Measurements from ENCODE around the gene AFAP1L2.

Gene AFAP1L2

GRCh38 chr10:114391599-114391998 is 12.7 kb downstream of the AFAP1L2 start:
- no peak for DNase-seq (ENCODE audit: low read depth)
- TF ChIP-seq CTCF (IDR thresholded peaks at IDR 0.05; ENCODE audit: low read depth, low read length, missing control alignments), result no peak
- H3K4me3 ChIP-seq (ENCODE audit: low read depth, low read length), result no peak overlapping the region

- no peak overlapping the region for H3K4me3 ChIP-seq (ENCODE audit: low read depth, low read length)
- DNase-seq (ENCODE audit: low read depth), result no peak
- no peak for TF ChIP-seq CTCF (IDR thresholded peaks at IDR 0.05; ENCODE audit: low read depth, low read length, missing control alignments)
These were observed 14.9 kb downstream of the AFAP1L2 start for GRCh38 chr10:114389426-114389825.

GRCh38 chr10:114388275-114388674 is 16.0 kb downstream of the AFAP1L2 start:
- no peak for TF ChIP-seq CTCF (IDR thresholded peaks at IDR 0.05; ENCODE audit: low read depth, low read length, missing control alignments)
- peak; percentile 45 for DNase-seq (ENCODE audit: low read depth)
- H3K4me3 ChIP-seq (ENCODE audit: low read depth, low read length), result no peak overlapping the region

GRCh38 chr10:114387784-114388183 is 16.5 kb downstream of the AFAP1L2 start:
- no peak overlapping the region for H3K4me3 ChIP-seq (ENCODE audit: low read depth, low read length)
- TF ChIP-seq CTCF (IDR thresholded peaks at IDR 0.05; ENCODE audit: low read depth, low read length, missing control alignments), result peak; percentile 4
- no peak for DNase-seq (ENCODE audit: low read depth)

- peak; percentile 19 for TF ChIP-seq CTCF (IDR thresholded peaks at IDR 0.05; ENCODE audit: low read depth, low read length, missing control alignments)
- H3K4me3 ChIP-seq (ENCODE audit: low read depth, low read length), result no peak overlapping the region
- no peak for DNase-seq (ENCODE audit: low read depth)
These were observed 17.9 kb downstream of the AFAP1L2 start for GRCh38 chr10:114386452-114386851.

GRCh38 chr10:114385557-114385956 is 18.7 kb downstream of the AFAP1L2 start:
- no peak for DNase-seq (ENCODE audit: low read depth)
- TF ChIP-seq CTCF (IDR thresholded peaks at IDR 0.05; ENCODE audit: low read depth, low read length, missing control alignments), result no peak
- no peak overlapping the region for H3K4me3 ChIP-seq (ENCODE audit: low read depth, low read length)

- no peak overlapping the region for H3K4me3 ChIP-seq (ENCODE audit: low read depth, low read length)
- TF ChIP-seq CTCF (IDR thresholded peaks at IDR 0.05; ENCODE audit: low read depth, low read length, missing control alignments), result no peak
- DNase-seq (ENCODE audit: low read depth), result no peak
These were observed 19.7 kb downstream of the AFAP1L2 start for GRCh38 chr10:114384601-114385000.

Measured in GM12864 (cell line).